ENCODE results near the gene KAT8.

DNA sequence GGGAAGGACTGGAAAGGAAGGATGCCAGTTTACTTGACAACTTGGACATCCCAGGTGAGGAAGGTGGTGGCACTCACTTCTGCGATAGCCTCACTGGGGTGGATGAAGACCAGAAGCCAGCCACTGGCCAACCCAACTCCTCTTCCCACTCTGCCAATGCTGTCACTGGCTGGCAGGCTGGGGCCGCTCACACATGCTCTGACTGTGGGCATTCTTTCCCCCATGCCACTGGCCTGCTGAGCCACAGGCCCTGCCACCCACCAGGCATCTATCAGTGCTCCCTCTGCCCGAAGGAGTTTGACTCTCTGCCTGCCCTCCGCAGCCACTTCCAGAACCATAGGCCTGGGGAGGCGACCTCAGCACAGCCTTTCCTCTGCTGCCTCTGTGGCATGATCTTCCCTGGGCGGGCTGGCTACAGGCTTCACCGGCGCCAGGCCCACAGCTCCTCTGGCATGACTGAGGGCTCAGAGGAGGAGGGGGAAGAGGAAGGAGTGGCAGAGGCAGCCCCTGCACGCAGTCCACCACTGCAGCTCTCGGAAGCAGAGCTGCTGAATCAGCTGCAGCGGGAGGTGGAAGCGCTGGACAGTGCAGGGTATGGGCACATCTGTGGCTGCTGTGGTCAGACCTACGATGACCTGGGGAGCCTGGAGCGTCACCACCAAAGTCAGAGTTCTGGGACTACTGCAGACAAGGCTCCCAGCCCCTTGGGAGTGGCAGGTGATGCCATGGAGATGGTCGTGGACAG, 38.7 kb upstream of the KAT8 start:
- TF ChIP-seq CTCF (conservative IDR thresholded peaks at IDR 0.05; ENCODE audit: low read depth, low read length) (no peak), MXI1 (IDR thresholded peaks at IDR 0.05; ENCODE audit: borderline replicate concordance, low read depth, low read length) (no peak), CEBPB (IDR thresholded peaks at IDR 0.05; ENCODE audit: low read depth, low read length) (no peak), RCOR1 (IDR thresholded peaks at IDR 0.05; ENCODE audit: insufficient replicate concordance, low read length) (no peak), POLR2A (IDR thresholded peaks at IDR 0.05; ENCODE audit: low read depth, low read length) (no peak), MAZ (IDR thresholded peaks at IDR 0.05; ENCODE audit: borderline replicate concordance, low read depth, low read length) (no peak), RFX5 (IDR thresholded peaks at IDR 0.05; ENCODE audit: low read depth, low read length) (no peak), MAFK (IDR thresholded peaks at IDR 0.05; ENCODE audit: low read depth, low read length) (no peak), SMC3 (IDR thresholded peaks at IDR 0.05; ENCODE audit: low read depth, low read length) (no peak)
- TF ChIP-seq, protein P1, sequence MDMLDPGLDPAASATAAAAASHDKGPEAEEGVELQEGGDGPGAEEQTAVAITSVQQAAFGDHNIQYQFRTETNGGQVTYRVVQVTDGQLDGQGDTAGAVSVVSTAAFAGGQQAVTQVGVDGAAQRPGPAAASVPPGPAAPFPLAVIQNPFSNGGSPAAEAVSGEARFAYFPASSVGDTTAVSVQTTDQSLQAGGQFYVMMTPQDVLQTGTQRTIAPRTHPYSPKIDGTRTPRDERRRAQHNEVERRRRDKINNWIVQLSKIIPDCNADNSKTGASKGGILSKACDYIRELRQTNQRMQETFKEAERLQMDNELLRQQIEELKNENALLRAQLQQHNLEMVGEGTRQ (IDR thresholded peaks at IDR 0.05; ENCODE audit: low read depth, low read length) = no peak
